Measurements from ENCODE around the gene THG1L.
"Not testable (repeated sequence)": the region's sequence is repeated elsewhere in the genome, so short reads cannot be mapped to it uniquely, and the experiment has no call there.

THG1L gene

GRCh38 chr5:157727858-157728257 is 3.4 kb upstream of the THG1L start:
- not testable (repeated sequence) for DNase-seq (ENCODE audit: low spot score)

DNA sequence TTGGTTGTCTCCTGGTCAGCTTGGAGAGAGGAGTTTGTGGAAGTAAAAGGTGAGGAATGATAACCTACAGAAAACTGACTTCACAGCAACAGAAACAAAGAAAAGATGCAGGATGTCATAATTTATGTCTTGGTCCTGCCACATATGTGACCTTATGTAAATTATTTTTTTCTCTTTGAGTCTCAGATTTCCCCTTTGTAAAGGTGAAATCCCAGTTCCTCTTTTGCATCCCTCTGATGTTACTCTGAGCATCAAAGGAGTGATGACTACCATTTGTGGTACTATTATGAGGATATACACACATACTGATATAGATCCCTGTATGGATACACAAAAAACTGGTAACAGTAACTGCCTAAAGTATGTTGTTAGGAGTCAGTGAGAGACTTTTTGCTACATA is 1.4 kb upstream of the THG1L start:
- DNase-seq (ENCODE audit: low spot score) = no peak

DNA sequence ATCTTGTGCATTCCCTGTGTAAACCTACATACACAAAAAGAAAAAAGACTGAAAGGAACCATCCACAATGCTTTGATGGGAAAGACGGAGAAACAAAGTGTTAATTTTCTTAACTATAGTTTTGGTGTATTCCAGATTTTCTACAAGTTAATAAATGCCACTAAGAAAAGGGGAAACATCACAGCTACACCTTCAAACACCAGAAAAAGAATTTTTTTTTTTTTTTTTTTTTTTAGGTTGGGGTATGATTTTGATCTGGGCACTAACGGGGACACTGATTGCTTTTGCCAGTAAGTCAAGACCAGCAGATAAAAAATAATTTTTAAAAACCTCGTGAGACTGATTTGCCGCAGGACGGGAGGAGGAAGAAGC is 334 bp upstream of the THG1L start:
- DNase-seq (ENCODE audit: low spot score) = no peak

DNA sequence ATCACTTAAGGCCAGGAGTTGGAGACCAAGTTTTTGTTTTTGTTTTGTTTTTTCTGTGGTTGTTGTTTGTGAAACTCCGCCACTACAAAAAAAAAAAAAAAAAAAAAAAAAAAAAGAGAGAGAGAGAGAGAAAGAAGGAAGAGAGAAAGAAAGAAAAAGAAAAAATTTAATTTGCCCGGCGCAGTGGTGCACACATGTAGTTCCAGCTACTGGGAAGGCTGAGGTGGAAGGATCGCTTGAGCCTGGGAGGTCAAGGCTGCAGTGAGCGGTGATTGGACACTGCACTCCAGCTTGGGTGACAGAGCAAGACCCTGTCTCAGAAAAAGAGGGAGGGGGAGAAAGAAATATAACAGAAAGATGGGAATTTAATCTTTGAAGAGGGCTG is 902 bp downstream of the THG1L start:
- DNase-seq (ENCODE audit: low spot score) = no peak

- no peak for DNase-seq (ENCODE audit: low spot score)
Observed at GRCh38 chr5:157732596-157733262, 1.5 kb downstream of the THG1L start.

GRCh38 chr5:157734436-157734835 is 3.2 kb downstream of the THG1L start:
- no peak for DNase-seq (ENCODE audit: low spot score)

GRCh38 chr5:157735991-157736390 is 4.8 kb downstream of the THG1L start:
- DNase-seq (ENCODE audit: low spot score) = no peak

GRCh38 chr5:157739388-157740228 is 8.4 kb downstream of the THG1L start:
- no peak for DNase-seq (ENCODE audit: low spot score)

DNA sequence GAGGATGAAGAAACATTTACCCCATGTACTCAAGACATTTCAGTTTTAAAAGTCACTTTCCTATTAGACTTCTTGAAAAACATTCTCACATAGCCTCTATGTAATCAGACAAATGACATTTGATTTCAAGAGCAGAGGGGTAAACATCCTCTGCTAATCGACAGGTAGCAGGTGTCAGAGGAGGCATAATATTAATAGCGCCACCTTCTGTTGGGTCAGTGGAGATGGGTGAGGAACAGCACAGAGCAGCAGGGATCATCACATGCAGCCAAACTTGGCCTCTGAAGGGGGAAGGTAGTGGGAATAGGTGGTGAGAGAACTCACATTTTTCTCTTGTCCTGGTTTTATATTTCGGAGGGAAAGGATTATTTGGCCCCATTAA is 9.0 kb downstream of the THG1L start:
- peak; percentile 20 for DNase-seq (ENCODE audit: low spot score)

- no peak for DNase-seq (ENCODE audit: low spot score)
Observed at GRCh38 chr5:157741131-157741530, 9.9 kb downstream of the THG1L start.

GRCh38 chr5:157743163-157744050 is 12.2 kb downstream of the THG1L start, which contains the start of gene LSM11:
TSS of gene LSM11 (plus strand) at chr5:157743712. CDS start at chr5:157743751, 39 bp downstream.
- peak; percentile 78 for DNase-seq (ENCODE audit: low spot score)

GRCh38 chr5:157744051-157745011 is 13.1 kb downstream of the THG1L start:
- DNase-seq (ENCODE audit: low spot score) = peak; percentile 14

DNA sequence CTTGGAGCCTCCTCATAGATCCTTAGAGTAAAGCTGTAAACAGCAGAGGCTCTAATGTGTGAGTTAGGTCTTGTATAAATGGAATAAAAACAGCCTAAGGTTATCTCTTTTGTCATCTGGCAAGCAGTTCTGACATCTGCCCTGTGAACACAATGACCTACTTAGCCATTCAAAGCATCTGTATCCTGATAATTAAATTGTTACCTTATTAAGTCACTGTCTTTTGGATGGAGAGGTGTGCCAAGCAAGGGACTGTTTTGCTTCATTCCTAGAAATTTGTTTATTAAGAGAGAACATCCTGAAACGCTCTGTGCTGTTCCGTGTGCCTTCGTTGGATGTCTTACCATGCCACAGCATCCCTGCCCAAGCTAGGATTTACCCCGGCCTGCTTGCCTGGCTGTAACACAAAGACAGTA is 13.8 kb downstream of the THG1L start:
- DNase-seq (ENCODE audit: low spot score) = peak; percentile 56

- no peak for DNase-seq (ENCODE audit: low spot score)
Observed at GRCh38 chr5:157747173-157747740, 16.0 kb downstream of the THG1L start.

GRCh38 chr5:157747766-157748700 is 16.8 kb downstream of the THG1L start:
- DNase-seq (ENCODE audit: low spot score) = no peak

- no peak for DNase-seq (ENCODE audit: low spot score)
Observed at GRCh38 chr5:157748760-157749461, 17.7 kb downstream of the THG1L start.

DNA sequence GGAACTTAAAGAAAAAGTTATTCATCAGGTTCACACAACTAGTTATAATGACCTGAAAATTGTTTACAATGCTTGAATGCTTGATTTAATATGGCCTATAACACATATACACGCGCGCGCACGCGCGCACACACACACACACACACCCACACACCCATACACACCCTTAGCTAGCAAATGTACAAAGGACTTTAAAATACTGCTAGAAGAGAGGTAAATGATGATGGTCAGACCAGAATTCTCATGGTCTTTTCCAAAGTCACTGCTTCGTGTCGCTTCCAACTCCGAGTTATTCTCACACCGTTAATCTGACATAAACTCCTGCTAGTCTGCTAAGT is 18.2 kb downstream of the THG1L start:
- no peak for DNase-seq (ENCODE audit: low spot score)

DNA sequence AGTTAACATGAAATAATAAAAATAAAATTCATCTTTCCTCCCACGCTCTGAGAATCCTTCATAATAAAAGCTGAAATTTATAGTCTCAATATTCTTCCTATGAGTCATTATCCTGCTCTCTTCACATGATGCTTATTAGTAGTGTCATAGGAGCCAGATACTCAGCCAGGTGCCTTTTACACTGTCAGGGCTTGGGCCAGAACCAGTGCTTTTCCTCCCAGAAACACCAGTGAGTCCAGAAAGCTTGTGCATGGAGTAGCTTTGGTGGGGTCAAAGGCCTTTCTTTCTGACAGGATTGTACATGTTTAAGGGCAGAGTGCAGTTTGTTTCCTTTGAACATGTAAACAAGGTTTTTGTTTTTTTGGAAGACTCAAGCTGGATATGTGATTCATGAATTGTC is 19.1 kb downstream of the THG1L start:
- DNase-seq (ENCODE audit: low spot score) = no peak

- DNase-seq (ENCODE audit: low spot score) = no peak
Observed at GRCh38 chr5:157756122-157756521, 24.9 kb downstream of the THG1L start.

All from cerebellar cortex (tissue), 1 donor.